ENCODE data around the gene SREBF2. TPM values are rescaled to one million over a fixed set of nuclear protein-coding genes. Genes with fewer than 3 reads are reported as not detected.

SREBF2 gene
- total and polyA plus RNA-seq, 2 donors (not counting 1 experiment from before 2014, with no cell fraction given) = 116 to 287 TPM

- Histone ChIP-seq H3K79me2 (ENCODE audit: control insufficient read depth, insufficient read depth, low read length) (peaks cover 51% of the 10 kb centered on the region), H3K27ac (ENCODE audit: low read length in 2 of 2) (peak overlapping the region; percentile 94 to 95), H3K27me3 (replicated peaks in 1 of 4; ENCODE audit: control extremely low read depth in 1 of 4, control insufficient read depth in 3 of 4, insufficient read depth in 4 of 4, low read length in 3 of 4) (no peaks in the 10 kb centered on the region), H4K20me1 (ENCODE audit: control insufficient read depth, insufficient read depth, low read length, poor library complexity, severe bottlenecking) (peaks cover 23% of the 10 kb centered on the region), H3K4me2 (replicated peaks; ENCODE audit: low read depth, low read length, poor library complexity, severe bottlenecking) (peak overlapping the region; percentile 93), H3K9me3 (ENCODE audit: control extremely low read depth in 1 of 3, control insufficient read depth in 2 of 3, insufficient read depth in 1 of 3, low read length in 2 of 3) (peaks cover 0 to 4% (median 0%) of the 10 kb centered on the region in 3 donors), H3K9ac (ENCODE audit: low read length) (peak overlapping the region; percentile 28), H3K36me3 (replicated peaks in 1 of 2; ENCODE audit: control extremely low read depth in 1 of 2, control insufficient read depth in 1 of 2, extremely low read depth in 1 of 2, insufficient read depth in 2 of 2, low read length in 1 of 2) (peaks cover 0 to 27% of the 10 kb centered on the region in 2 experiments), H2AFZ (ENCODE audit: insufficient read depth, low read depth, low read length, poor library complexity, severe bottlenecking) (no peak overlapping the region), H3K4me3 (ENCODE audit: control extremely low read depth in 1 of 5, extremely low read depth in 1 of 5, insufficient read depth in 1 of 5, low read depth in 2 of 5, low read length in 4 of 5) (no peak overlapping the region), H3K4me1 (ENCODE audit: control insufficient read depth in 2 of 2, insufficient read depth in 2 of 2, low read length in 2 of 2) (peaks cover 72 to 88% of the 10 kb centered on the region in 2 donors)
- Mint-ChIP-seq H3K27me3 (no peaks in the 10 kb centered on the region), H3K9me3 (ENCODE audit: insufficient read depth) (no peaks in the 10 kb centered on the region), H3K4me1 (peaks cover 64% of the 10 kb centered on the region), H3K4me3 (peak overlapping the region; percentile 83), H3K27ac (peak overlapping the region; percentile 98)
- intact Hi-C loops (cut with micrococcal nuclease) = no loop called here
- DNase-seq (peak; percentile 44), ATAC-seq (ENCODE audit: low read depth) (no peak)
- ChIA-PET POLR2A (interaction anchor here (1.4 to 16.8 kb wide), 4 partner anchors 5 to 66 kb away, joined by 5 to 960 read pairs (median 496); partner anchors contain the start of genes SHISA8 and TNFRSF13C), CTCF (interaction anchor here (1.4 to 17.9 kb wide), 2 partner anchors 10 to 231 kb away, joined by 4 to 499 read pairs; no protein-coding TSS in a partner anchor)
- WGBS (ENCODE audit: insufficient coverage) = 80% methylated on average over 6 of the region's 6 CpGs
- TF ChIP-seq EZH2 (IDR thresholded peaks at IDR 0.05; ENCODE audit: borderline replicate concordance, insufficient read depth, low read depth, low read length, poor library complexity, severe bottlenecking) (no peak), CTCF (IDR thresholded peaks at IDR 0.05) (no peak)
Observed at GRCh38 chr22:41927813-41928212, 94.9 kb downstream of the SREBF2 start.
